ENCODE measurements around the gene SOX18.

The SOX18 gene

GRCh38 chr20:64055893-64056638, 6.6 kb upstream of the SOX18 start:
- TF ChIP-seq FOXP2 (optimal IDR thresholded peaks at IDR 0.05; ENCODE audit: borderline replicate concordance, extremely low read depth, extremely low read length, insufficient read depth): no peak
- no peak for TF ChIP-seq POLR2AphosphoS5 (IDR thresholded peaks at IDR 0.05; ENCODE audit: low read depth, low read length)
- no peak for TF ChIP-seq REST (IDR thresholded peaks at IDR 0.05; ENCODE audit: insufficient read depth in 1 of 2, low read depth in 2 of 2, low read length in 2 of 2)
- no peak for TF ChIP-seq TAF1 (IDR thresholded peaks at IDR 0.05; ENCODE audit: borderline replicate concordance, insufficient read depth, low read length)

DNA sequence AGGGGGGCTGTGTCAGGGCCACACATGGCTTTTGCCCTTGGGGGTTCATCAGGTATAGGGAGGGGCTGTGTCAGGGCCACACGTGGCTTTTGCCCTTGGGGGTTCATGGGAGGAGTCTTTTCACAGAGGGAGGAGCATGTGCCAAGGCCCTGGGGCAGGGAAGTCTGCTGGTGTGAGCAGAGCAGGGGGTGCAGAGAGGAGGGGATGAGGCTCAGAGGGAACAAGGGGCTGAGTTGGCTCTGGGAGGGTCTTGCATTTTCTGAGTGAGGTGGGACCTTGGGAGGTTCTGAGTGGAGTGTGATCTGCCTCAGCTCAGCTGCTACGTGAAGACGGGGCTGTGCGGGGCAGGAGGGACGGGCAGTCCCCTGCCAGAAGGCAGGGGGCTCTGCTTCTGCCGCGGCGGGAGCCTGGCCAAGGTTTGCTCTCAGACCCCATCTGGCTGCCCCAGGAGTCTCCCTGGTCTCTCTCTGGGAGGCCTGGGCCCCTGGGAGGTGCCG, 6.0 kb upstream of the SOX18 start:
- no peak for TF ChIP-seq TAF1 (IDR thresholded peaks at IDR 0.05; ENCODE audit: borderline replicate concordance, insufficient read depth, low read length)
- no peak for TF ChIP-seq POLR2AphosphoS5 (IDR thresholded peaks at IDR 0.05; ENCODE audit: low read depth, low read length)
- TF ChIP-seq SIN3A (IDR thresholded peaks at IDR 0.05; ENCODE audit: borderline replicate concordance, insufficient read depth, low read length): no peak

- TF ChIP-seq POLR2AphosphoS5 (IDR thresholded peaks at IDR 0.05; ENCODE audit: low read depth, low read length): peak; percentile 63
- 0 out of 4 replicates have a peak, but pooled peaks of 1 of the 2 experiments have one; percentile 29 for TF ChIP-seq REST (IDR thresholded peaks at IDR 0.05; ENCODE audit: insufficient read depth in 1 of 2, low read depth in 2 of 2, low read length in 2 of 2)
- no peak for TF ChIP-seq TAF1 (IDR thresholded peaks at IDR 0.05; ENCODE audit: borderline replicate concordance, insufficient read depth, low read length)
- peak; percentile 37 for TF ChIP-seq FOXP2 (optimal IDR thresholded peaks at IDR 0.05; ENCODE audit: borderline replicate concordance, extremely low read depth, extremely low read length, insufficient read depth)
- no peak for TF ChIP-seq SIN3A (IDR thresholded peaks at IDR 0.05; ENCODE audit: borderline replicate concordance, insufficient read depth, low read length)
Observed at GRCh38 chr20:64053841-64054661, 4.6 kb upstream of the SOX18 start.

DNA sequence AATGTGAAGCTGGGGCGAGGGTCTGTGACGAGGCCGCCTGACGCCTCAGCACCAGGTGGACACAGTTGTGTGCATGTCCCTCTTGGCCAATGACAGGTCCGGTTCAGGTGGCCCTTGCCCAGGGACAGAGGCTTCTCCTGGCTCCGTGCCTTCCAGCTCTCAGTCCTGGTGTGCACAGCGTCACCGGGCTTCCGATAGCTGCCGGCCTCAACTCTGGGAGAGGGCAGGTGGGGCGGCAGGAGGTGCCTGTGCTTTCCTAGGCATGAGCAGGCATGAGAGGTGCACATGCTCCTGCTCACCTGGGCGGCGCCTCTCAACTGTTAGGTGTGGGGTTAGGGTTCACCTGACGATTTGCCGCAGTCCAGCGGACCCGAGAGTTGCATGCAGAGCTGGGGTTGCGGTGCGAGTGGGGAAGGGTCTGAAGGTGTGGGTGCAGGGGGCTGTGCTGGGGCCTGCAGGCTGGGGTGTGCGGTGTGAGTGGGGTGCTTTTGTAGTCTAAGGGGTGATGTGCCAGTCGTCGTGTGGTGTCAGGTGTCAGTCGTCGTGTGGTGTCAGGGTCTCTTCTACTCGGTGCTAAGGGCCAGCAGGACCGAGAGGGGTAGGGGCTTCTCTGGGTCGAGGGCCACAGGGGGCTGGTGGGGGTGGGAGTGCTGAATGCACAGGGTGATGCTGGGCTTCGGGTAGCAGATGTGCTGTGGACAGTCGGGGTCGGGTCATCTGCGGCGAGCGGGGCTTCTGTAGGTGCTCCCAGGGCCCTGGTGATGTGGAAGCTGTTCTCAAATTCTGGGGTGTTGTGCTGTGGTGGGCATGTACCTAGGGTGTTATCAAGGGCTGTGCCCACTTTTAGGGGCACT, 3.8 kb upstream of the SOX18 start:
- TF ChIP-seq REST (IDR thresholded peaks at IDR 0.05; ENCODE audit: insufficient read depth in 1 of 2, low read depth in 2 of 2, low read length in 2 of 2) (no peak), SIN3A (IDR thresholded peaks at IDR 0.05; ENCODE audit: borderline replicate concordance, insufficient read depth, low read length) (no peak), POLR2AphosphoS5 (IDR thresholded peaks at IDR 0.05; ENCODE audit: low read depth, low read length) (no peak), TAF1 (IDR thresholded peaks at IDR 0.05; ENCODE audit: borderline replicate concordance, insufficient read depth, low read length) (no peak), FOXP2 (optimal IDR thresholded peaks at IDR 0.05; ENCODE audit: borderline replicate concordance, extremely low read depth, extremely low read length, insufficient read depth) (no peak)

- TF ChIP-seq SIN3A (IDR thresholded peaks at IDR 0.05; ENCODE audit: borderline replicate concordance, insufficient read depth, low read length) (no peak), TAF1 (IDR thresholded peaks at IDR 0.05; ENCODE audit: borderline replicate concordance, insufficient read depth, low read length) (no peak), REST (IDR thresholded peaks at IDR 0.05; ENCODE audit: insufficient read depth in 1 of 2, low read depth in 2 of 2, low read length in 2 of 2) (no peak), POLR2AphosphoS5 (IDR thresholded peaks at IDR 0.05; ENCODE audit: low read depth, low read length) (no peak), FOXP2 (optimal IDR thresholded peaks at IDR 0.05; ENCODE audit: borderline replicate concordance, extremely low read depth, extremely low read length, insufficient read depth) (no peak)
Observed at GRCh38 chr20:64052326-64052722, 2.9 kb upstream of the SOX18 start.
